ENCODE data around the gene IRX2.

IRX2 gene

GRCh38 chr5:2699686-2700085 lies 51.8 kb downstream of the IRX2 start:
- DNase-seq (ENCODE audit: low read depth, low spot score), result no peak
- H3K27ac ChIP-seq, result no peak overlapping the region

GRCh38 chr5:2699231-2699630 lies 52.2 kb downstream of the IRX2 start:
- DNase-seq (ENCODE audit: low read depth, low spot score), result no peak
- H3K27ac ChIP-seq, result no peak overlapping the region

- no peak overlapping the region for H3K27ac ChIP-seq
- no peak for DNase-seq (ENCODE audit: low read depth, low spot score)
These were observed 52.9 kb downstream of the IRX2 start for GRCh38 chr5:2698581-2698980.

- no peak for DNase-seq (ENCODE audit: low read depth, low spot score)
- H3K27ac ChIP-seq, result no peak overlapping the region
These were observed 53.9 kb downstream of the IRX2 start for GRCh38 chr5:2697446-2698200.

GRCh38 chr5:2697041-2697440 lies 54.4 kb downstream of the IRX2 start:
- no peak for DNase-seq (ENCODE audit: low read depth, low spot score)
- no peak overlapping the region for H3K27ac ChIP-seq
